HG02610 (cell line): Measurements from ENCODE around the gene ATG5.

Source experiments
- ATAC-seq: cut with Tn5 transposase; IDR thresholded peaks from one replicate; pipeline ENCODE4 v1.9.1; 2021; ENCODE audit warnings: mild to moderate bottlenecking, moderate library complexity; ENCODE audit not compliant: unreplicated experiment

The ATG5 gene

DNA sequence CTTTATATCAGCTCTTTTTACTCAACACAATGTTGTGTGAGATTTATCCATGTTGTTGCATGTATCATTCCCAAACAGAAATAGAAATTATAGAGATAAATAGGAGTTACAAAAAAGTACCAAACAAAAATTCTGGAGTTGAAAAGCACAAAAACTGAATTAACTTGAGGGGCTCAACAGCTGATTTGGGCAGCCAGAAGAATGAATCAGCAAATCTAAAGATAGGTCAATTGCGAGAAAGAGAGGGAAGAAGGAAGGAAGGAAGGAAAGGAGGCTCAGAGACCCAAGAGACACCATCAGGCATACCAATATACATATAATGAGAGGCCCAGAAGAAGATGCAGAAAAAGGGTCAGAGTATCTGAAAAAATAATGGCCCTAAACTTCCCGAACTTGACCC, 98.9 kb downstream of the ATG5 start:
- no peak for ATAC-seq

DNA sequence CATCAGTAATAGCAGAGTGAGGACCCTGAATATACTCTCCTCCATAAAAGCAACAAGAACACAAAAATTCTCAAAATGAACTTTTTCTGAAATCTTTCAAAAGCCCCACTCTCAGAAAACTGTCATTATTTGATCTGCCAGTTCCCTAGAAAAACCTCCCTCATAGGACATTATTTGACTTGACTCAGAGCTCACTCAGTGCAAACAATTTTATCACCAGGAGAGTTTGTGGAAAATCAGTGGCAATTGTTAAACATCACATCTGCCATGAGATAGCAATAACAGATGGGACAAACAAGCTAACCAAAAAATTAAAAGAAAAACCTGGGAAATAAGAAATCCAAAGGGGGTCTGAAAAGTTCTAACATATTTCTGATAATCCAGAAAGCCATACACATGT, 100.0 kb downstream of the ATG5 start:
- ATAC-seq = no peak

DNA sequence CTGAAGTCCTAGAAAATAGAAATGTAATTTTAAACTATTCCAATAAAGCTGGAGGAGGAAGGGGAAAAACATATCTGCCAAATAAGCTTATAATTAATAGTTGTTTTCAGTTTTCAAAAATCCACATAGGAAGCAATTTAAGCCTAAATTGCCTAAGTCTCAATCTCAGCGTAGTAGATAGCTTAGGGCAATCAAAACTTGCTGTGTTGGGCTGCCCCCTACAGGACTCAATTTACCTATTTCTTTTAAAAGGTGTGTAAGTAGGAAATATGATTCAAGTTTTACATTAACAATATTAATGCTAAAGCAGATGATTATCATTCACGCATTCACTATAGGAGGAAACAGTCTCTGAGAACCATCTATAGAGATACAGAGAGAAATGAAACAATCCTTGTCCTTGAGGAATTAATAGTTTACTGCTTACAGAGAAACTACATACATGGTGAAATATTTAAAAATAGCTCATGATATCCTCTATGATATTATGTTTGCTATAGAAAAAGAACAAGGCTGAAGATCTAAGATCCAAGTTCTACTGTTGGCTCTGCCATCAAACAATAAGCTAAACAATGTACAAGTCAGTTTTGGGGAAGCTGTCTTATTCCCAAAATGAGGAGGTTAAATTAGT, 102.1 kb downstream of the ATG5 start:
- no peak for ATAC-seq

DNA sequence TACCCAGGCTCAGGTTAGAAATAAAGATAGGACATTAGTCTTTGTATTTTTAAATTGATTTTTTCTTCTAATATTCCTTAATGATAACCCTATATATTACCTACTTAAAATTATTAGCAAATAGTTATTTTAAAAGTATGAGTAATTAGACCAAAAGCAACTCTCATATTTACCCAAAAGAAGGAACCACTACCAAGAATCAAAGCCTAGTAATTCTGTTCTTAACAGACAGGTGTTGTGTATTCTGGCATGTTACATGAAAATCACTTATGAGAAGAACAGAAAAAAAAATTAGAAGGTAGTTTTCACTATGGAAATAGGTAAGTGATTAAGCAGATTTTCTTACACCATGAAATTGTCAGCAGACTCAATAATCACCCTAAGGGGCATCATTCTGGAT, 105.1 kb downstream of the ATG5 start:
- peak; percentile 62 for ATAC-seq

DNA sequence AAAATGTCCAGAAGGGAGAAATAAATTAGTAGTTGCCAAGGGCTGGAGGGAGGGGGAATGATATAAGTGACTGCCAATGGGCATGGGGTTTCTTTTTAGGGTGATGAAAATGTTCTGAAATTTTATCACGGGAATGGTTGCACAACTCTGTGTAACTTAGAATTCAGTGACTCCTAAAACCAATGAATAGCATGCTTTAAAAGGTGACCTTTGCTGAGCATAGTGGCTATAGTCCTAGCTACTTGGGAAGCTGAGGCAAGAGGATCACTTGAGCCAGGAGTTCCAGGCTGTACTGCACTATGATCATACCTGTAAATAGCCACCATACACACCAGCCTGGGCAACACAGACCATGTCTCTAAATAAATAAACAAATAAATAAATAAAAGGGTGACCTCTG, 109.0 kb downstream of the ATG5 start:
- ATAC-seq = no peak

DNA sequence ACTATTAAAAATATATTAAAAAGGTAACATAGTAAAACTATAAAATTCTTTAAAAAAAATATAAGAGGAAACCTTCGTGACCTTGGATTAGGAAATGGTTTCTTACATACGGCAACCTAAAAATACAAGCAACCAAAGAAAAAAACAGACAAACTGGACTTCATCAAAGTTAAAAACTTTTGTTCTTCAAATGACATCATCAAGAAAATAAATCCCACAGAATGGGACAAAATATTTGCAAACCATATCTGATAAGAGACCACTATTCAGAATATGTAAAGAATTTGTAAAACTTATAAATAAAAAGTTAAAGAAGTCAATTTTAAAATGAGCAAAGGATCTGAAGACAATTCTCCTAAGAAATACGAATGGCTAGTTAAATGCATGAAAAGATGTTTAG, 110.0 kb downstream of the ATG5 start:
- no peak for ATAC-seq

DNA sequence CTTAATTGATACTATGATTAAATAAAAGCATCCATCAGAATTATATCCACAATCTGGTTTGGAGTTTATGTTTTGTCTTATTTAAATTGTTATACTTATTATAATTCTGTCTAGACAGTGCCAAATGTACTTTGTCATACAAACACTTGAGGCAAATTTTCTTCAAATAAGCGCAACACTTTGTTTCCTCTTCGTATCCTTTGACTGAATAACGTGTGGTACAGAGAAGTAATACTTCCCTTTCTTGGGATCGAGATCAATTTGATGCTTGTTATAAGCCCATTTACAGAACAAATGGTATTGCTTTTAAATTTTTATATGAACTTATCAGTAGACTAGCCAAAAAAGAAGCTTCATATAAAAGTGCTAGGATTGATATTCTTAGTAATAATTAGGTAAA, 111.0 kb downstream of the ATG5 start:
- no peak for ATAC-seq

DNA sequence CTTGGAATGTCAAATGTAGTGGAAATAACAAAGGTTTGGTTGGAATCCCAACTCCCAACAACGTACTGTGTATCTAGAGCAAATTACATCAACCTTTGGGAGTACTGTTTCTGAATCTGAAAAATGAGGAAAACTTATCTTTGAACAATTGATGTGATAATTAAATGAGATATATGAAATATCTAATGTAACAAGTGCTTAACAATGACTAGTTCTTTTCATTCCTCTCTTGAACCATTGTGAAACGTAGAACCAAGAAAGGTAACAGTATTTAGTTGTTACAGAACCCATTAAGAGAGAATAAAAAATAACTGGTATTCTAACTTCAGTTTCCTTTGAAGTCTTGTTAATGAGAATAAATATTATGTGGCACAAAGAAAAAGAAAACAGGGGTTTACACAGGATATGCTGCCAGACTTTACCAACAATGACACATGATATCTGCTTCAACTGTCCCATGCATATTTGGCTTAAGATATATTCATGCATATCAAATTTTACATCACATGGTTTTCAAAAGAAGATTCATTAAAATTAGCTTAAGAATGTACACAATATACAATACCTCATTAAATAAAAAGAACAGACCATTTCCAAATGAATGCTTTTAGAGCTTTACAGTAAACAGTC, 111.8 kb downstream of the ATG5 start:
- no peak for ATAC-seq

DNA sequence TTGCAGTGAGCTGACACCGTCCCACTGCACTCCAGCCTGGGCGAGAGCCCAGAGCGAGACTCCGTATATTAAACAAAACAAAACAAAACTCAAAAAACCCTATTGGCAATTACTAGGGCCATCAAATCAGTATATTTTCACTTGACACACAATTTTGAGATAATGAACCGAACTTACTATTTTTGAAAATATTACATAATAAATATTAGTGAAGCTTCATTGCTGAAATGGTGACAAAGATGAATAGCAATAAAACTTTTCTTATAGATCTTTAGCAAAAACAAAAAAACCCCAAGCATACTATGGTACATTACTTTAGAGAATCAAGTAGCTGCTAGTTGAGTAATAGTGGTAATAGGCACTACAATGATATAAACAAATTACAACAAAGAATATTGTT, 113.0 kb downstream of the ATG5 start:
- no peak for ATAC-seq

DNA sequence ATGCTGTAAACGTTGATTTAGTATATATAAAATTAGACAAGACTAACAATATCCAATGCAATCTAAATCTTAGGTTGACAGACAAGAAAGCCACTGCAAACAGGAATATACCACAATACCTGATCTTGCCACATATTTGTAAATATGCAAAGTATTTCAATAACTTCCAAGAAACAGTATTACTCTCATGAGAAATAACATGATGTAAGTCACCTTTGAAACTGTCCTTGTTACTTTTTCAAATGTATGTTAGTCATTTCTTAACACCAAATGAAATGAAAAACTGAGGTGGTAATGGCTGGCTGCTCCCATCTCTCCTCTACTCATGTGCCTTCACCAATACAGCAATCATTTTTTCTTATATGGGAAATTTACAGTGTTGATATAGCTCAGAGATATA, 118.7 kb downstream of the ATG5 start:
- peak; percentile 83 for ATAC-seq

DNA sequence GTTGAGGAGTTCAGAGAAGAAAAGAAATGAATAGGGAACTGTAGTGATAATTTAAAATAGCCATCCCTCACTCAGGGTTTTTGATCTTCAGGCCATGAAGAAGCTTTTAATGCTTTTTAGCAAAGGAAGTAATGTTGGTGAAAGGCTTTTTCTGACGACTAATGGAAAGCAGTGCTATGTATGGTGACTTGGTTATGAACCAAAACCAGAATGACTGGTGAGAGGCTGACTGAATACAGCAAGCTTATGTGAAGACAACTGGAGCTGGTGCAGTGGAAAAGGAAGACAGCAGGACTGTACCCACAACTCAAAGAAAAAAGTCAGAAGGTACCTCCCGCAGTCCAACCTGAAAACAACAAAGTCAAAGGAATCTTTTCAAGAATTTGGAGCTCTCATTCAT, 120.6 kb downstream of the ATG5 start:
- ATAC-seq = no peak

DNA sequence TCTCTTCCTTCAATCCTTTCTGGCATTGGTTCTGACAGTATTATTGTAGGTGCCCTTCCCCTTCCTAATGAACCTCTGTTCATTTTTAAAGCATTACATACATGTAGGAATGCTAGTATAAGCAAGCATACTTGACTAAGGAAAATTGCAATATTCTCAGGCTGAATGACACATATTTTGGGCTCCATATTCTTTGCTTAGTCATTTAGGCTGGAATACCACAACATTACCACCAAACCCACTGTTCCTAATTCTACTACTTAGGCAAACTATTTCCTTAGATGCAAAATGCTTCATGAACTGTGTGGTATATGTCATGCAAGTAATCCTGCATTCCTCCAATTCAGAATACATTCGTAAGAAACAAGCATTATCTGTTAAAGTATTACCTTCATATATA, 125.6 kb downstream of the ATG5 start:
- no peak for ATAC-seq

DNA sequence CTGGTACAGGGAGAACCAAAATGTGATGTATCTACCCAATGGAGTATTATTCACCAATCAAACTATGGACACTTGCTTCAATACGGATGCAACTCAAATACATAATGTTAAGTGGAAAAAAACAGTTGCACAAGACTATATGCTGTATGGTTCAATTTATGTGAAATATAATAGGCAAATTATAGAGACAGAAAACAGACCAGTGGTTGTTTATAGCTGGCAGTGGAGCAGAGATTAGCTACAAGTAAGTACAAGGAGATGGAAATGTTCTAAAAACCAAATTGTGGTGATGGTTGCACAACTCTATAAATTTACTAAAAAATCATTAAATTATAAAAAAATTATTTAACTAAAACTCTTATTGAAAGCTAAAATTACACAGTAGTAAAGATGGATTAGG, 126.2 kb downstream of the ATG5 start:
- ATAC-seq = no peak

DNA sequence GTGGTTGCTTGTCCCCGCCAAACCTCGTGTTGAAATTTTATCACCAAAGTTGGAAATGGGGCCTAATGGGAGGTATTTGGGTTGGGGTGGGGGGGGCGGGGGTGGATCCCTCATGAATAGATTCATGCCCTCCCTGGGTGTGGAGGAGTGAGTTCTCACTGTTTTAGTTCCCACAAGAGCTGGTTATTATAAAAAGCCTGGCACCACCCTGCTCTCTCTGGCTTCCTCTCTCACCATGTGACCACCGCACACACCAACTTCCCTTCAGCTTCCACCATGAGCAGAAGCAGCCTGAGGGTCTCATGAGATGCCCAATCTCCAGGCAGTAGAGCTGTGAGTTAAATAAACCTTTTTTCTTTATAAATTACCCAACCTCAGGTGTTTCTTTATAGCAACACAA, 128.1 kb downstream of the ATG5 start:
- no peak for ATAC-seq

DNA sequence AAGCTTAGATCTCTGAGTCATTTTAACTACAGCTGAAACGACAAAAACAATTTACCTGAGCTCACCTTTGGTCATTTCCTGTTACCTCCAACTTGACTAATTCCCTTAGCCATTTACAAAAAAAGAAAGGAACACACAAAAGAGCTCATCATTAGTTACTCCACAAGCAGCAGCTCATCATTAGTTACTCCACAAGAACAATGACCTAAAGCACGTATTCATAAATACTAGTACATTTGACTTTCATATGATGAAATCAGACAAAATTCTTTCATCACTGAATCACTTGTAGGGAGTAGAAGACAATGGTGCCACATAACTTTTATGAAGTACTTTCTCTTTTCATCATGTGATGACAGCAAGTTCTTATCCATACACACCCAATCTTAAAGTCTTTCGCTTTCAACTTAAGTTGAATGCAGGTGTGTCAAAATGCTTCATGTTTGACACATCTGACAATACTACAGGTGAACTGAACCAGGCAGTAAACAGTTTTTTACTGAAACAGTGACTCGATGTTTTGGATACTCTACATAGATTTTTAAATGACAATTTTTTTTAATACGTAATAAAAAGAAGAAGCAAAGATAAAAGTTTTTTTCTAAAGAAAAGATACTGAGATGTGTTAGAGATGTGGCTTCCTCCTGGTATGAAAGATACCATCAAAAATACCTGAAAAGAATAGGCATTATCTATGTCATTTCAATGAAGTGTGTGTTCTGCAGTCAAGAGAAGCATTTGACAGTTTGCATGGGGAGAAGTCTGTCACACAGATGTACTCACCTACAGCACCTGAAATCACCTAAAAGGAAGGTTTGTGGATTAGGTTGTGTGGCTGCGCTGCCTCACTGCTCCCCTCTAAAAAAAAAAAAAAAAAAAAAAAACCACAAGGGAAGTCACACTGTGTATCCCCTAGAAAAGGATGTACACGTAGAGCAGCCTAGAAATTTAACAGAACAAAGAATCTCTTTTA, 130.3 kb downstream of the ATG5 start:
- ATAC-seq = no peak

DNA sequence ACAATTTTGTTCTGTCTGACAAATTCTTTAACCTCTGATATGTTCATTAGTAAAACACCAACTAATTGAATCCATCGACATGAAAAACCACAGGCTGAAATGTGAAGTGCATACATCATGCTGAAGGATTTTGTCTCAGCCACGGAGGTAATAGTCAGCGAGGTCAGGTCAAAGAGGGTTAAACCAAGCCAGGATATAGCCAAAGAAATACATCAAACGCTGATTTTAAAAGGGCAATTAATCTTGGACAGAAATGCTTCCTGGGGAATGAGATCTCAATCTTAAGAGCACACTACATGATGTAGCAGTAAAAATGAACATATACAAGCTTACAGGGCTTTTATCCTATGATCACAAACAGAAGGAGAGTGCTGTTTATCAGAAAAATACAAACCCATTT, 132.7 kb downstream of the ATG5 start:
- ATAC-seq = no peak

DNA sequence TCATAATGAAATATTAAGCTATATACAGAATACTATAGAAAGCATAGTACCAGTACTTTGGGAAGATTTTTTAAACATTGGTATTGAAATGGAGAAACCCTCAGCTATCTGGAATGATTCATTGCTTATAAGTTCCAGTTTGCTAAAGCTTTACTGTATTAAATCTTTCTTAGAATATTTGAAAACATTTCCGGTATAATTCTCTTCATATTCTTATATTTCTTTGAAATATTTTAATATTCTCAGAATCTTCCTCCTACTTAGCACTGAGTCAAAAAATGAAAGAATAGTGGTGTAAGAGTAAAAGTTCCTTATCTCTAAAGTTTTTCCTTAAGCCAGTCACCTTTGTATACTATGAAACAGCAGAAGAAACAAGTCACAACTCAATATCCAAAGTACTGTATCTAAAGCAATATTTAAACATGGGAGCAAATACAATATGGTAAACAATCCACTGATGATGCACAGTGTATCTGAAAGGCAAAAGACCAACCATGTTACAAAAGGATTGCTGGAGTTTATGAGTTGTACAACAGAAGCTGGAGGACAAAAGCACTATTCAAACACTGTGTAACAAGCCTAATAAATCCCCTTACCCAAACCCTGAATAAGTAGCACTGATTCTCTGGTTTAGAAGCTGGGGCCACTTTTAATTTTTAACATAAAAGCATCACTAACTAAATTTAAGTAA, 137.3 kb downstream of the ATG5 start:
- no peak for ATAC-seq

DNA sequence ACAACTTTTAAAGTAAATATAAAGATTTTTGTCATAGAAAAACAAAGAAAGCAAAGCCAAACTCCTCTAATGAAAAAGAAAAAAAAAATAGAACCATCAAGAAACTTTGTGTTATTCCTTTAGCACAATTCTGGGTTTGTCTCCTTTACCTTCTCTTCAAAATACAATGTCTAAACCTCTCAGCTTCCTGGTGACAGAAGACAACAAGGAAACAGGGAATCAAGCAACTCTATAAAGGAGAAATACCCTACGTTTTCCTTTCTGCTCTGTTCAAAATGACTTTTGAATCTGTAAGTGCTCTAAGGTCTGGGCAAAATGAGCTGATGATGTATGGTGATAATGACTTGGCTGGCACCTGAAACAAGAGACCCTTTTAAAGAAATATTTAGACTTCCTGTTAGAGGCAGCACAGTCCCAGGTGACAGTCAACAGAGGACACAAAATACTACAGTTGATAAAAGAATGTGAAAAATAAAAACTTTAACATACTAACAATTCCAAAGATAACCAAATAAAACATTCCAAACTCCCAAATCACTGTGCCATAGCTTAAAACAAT, 138.1 kb downstream of the ATG5 start:
- ATAC-seq = no peak

DNA sequence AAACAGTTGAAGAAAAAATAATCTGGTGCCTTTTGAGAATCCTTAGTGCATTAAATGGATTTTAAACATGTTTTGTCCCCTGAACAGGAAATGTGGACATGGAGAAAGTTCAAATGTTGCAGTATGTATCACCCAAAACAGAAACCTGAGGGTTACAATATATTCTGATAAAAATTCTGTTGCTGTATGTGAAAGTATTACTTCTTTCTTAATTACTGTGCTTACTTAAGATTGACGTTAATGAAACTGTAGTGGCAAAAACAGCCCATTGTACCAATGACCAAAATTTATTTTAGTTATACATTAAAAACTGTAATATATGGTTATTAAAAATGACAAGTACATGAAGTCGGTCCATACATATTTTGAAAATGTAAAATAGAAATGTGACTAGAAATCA, 138.8 kb downstream of the ATG5 start:
- ATAC-seq = no peak

DNA sequence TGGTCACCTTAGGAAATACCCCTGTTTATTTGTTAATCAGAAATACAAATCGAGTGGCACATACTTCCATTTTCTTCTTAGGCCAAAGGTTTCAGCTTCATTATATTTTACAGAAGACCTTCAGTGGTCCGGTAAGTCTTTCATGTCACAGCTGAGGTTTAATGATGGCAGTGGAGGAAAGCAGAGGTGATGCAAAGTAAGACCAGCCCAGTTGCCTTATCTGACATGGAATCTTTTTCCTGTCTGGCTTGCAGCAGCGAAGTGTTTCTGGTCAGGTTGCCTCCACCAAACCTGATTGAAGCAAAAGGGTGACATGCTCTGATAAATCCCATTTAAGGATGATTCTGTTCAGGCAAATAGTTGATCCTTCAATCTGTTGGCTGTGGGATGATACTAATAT, 139.4 kb downstream of the ATG5 start:
- no peak for ATAC-seq

DNA sequence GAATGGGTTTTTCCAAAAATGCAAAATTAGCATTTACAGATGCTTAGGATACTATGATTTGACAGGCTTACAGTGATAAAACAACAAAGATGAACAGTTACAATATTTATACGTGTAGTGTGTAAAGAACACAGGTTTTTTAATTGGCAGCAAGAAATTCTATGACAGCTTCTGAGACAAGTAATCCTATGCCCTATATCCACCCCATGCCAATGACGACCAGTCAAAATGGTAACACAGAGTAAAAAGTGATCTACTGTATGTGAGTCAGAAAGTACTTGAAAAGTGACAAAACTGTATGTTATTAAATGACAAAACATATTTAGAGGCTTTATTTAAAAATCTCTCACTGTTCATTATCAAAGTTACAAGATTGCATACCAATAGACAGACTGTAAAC, 139.9 kb downstream of the ATG5 start:
- no peak for ATAC-seq
